Measurements from ENCODE around the gene SH3PXD2A.

SH3PXD2A gene

DNA sequence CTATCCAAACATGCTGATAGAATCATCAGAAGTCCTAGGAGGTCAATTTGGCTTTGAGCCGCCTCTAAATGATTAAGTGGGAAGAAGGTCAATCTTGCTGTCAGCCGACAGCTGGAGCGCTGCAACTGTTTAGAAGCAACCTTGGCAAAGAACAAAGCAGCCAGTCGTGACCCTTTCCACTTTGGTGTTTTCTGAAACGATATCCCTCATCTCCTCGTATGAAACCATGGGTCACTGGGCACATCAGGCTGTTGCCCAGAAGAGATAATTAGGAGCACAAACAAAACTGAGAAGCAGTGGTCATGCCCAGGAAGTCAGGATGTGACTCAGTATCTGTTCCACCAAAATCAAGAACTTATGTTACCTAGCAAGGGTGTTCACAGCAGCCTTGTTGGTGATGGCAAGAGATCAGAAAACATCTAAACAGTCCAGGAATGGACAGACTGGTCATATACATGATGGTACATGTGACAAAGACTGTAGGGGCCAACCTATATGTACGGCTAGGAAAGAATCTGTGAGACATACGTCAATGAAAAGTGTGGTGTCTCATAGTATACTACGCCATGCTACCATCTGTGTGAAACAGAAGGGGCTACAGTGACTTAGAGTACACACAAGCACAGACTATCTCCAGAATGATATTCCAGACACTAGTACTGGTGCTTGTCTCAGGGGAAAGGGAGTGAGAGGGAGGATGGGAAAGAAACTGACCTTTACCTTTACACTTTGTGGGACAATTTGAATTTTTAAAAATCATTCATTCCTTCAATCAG is 40.2 kb upstream of the SH3PXD2A start:
- in situ Hi-C loops (cut with HindIII; ENCODE audit: low sequenced_read_pairs) = no loop called here
- no peak overlapping the region for H3K4me3 ChIP-seq (ENCODE audit: low read depth, low read length)
- TF ChIP-seq, protein P1, sequence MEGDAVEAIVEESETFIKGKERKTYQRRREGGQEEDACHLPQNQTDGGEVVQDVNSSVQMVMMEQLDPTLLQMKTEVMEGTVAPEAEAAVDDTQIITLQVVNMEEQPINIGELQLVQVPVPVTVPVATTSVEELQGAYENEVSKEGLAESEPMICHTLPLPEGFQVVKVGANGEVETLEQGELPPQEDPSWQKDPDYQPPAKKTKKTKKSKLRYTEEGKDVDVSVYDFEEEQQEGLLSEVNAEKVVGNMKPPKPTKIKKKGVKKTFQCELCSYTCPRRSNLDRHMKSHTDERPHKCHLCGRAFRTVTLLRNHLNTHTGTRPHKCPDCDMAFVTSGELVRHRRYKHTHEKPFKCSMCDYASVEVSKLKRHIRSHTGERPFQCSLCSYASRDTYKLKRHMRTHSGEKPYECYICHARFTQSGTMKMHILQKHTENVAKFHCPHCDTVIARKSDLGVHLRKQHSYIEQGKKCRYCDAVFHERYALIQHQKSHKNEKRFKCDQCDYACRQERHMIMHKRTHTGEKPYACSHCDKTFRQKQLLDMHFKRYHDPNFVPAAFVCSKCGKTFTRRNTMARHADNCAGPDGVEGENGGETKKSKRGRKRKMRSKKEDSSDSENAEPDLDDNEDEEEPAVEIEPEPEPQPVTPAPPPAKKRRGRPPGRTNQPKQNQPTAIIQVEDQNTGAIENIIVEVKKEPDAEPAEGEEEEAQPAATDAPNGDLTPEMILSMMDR (IDR thresholded peaks at IDR 0.05; ENCODE audit: low read depth, low read length, missing control alignments) = no peak
- no peak for DNase-seq (ENCODE audit: low read depth)

DNA sequence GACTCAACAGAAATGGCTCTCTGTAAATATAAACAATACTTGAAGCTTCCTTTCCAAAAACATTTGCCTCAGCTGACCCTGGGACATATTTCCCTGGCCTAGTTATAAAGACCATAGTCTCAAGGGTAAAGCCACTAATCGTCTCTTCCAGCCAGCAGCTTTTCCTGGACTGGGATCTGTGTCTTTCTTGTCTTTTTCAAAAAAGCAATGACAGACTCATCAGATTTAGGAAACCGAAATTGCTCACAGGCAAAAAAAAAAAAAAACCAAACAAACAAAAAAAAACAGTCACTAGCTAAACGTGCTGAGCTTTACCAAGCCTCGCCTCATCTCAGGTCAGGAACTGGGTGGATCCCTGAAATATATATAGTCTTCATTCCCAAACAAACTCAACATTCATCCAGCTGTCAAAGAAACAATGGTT is 39.1 kb upstream of the SH3PXD2A start:
- TF ChIP-seq, protein P1 (IDR thresholded peaks at IDR 0.05; ENCODE audit: low read depth, low read length, missing control alignments) = no peak
- in situ Hi-C loops (cut with HindIII; ENCODE audit: low sequenced_read_pairs) = no loop called here
- H3K4me3 ChIP-seq (ENCODE audit: low read depth, low read length) = no peak overlapping the region
- no peak for DNase-seq (ENCODE audit: low read depth)

DNA sequence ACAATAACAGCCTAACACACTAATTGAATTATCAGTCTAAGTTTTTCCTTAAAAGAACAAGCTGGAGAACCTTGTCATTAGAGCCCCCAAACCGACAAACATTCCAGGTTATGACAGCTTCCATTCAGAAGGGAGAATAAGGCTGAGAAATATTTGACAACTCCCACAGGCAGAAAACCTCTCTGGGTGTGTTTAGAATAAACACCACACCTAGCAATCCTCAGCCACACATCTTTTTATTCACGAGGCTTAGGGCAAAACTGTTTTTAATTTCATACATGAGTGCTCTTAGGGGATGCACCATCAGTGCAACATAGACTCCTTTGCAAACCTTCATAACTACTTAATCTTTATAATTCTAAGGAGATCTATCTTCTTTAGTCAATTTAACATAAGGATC is 38.4 kb upstream of the SH3PXD2A start:
- in situ Hi-C loops (cut with HindIII; ENCODE audit: low sequenced_read_pairs) = no loop called here
- TF ChIP-seq, protein P1 (IDR thresholded peaks at IDR 0.05; ENCODE audit: low read depth, low read length, missing control alignments) = no peak
- H3K4me3 ChIP-seq (ENCODE audit: low read depth, low read length) = no peak overlapping the region
- DNase-seq (ENCODE audit: low read depth) = no peak

DNA sequence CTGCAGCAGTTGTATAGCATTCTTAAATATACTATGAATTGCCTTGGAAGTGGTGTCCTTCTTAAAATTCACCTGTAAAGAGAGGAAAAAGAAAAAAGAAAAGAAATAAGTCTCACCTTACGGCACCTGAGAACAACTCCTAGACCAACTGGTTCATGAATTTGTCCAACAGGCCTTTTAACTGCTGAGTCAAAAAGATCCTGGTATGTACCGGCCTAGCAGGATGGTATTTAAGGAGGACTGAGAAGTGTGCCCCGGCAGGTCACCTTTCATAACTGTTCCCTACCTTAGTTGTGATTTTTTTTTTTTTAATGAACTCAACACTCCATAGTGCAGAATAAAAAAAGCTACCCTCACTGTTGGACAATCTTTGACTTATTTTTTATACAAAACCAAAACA is 36.8 kb upstream of the SH3PXD2A start:
- DNase-seq (ENCODE audit: low read depth) = no peak
- H3K4me3 ChIP-seq (ENCODE audit: low read depth, low read length) = no peak overlapping the region
- in situ Hi-C loops (cut with HindIII; ENCODE audit: low sequenced_read_pairs) = no loop called here
- TF ChIP-seq, protein P1 (IDR thresholded peaks at IDR 0.05; ENCODE audit: low read depth, low read length, missing control alignments) = no peak

DNA sequence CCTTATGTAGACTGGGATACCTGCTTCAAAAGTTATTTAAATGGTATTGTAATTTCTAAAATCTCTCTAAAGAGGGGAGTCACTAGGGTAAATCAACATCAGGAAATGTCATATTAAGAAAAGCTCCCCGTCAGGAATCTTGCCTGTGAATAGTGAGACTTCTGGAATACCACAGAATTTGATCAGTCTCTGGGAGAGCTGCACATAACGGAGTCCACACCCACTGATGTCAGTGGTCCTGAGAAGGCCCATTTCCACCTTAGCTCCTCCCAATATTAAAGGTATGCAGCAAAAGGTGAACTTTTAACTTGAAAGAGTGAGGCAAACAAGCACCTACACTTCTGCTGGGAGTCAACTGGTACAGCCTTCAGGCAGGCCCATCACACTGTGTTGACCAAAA is 35.3 kb upstream of the SH3PXD2A start:
- TF ChIP-seq, protein P1 (IDR thresholded peaks at IDR 0.05; ENCODE audit: low read depth, low read length, missing control alignments) = no peak
- H3K4me3 ChIP-seq (ENCODE audit: low read depth, low read length) = no peak overlapping the region
- in situ Hi-C loops (cut with HindIII; ENCODE audit: low sequenced_read_pairs) = no loop called here
- DNase-seq (ENCODE audit: low read depth) = no peak

DNA sequence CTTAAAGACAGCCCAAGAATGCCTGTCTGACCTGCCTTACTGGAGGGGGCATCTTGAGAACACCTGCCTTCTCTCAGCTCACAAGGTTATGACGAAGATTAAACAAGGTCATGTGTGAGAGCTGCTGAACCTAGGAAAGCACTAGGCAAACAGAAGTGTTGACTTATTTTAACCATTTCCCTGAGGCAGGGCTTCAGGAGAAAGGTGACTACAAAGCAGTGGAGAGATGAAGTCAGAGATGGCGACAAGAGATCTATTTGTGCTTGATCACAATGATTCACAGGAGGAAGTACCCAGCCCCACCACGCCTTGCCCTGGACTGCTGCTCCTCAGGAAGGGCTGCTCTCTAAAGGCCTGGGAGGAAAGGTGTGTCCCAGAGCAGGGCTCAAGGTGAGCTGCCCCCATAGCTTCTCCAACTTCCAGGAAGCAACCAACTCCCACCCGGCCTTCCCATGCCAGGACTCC is 34.9 kb upstream of the SH3PXD2A start:
- in situ Hi-C loops (cut with HindIII; ENCODE audit: low sequenced_read_pairs) = no loop called here
- no peak overlapping the region for H3K4me3 ChIP-seq (ENCODE audit: low read depth, low read length)
- TF ChIP-seq, protein P1 (IDR thresholded peaks at IDR 0.05; ENCODE audit: low read depth, low read length, missing control alignments) = no peak
- DNase-seq (ENCODE audit: low read depth) = no peak

Data from astrocyte of the cerebellum (primary cell).